Measurements from ENCODE around the gene THOC1. TPM values are rescaled to one million over a fixed set of nuclear protein-coding genes. Genes with fewer than 3 reads are reported as not detected.

The THOC1 gene
- total and polyA plus RNA-seq, 2 donors (not counting 3 experiments of a cell fraction or from before 2014, with no cell fraction given), result 12.0 to 50.5 TPM

DNA sequence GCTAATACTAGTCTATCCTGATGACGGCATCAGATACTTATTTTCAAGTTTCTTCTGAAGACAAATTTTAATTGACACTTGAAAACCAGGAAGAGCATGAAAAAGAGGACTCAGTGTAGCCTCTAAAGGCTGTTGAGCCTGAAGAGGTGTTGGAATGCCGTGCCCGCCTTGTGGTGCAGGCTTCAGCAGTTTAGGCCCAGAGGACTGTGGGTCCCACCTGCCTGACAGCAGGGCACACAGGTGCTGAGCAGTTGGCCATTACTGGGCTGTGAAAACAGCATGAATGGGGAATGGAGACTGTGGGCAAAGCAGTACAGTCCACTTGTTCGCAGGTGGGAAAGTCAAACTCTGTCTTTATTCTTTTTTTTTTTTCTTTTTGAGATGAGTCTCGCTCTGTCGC lies 49.8 kb upstream of the THOC1 start:
- intact Hi-C loops (cut with micrococcal nuclease) (no loop called here), dilution Hi-C loops (cut with MboI; ENCODE audit: extremely low pct_ligation_motif_present, low sequenced_read_pairs) (no loop called here)
- no peak overlapping the region for H3K4me2 ChIP-seq (ENCODE audit: insufficient read depth, low read length)
- no peaks in the 10 kb centered on the region for H3K9me3 ChIP-seq (replicated peaks; ENCODE audit: control insufficient read depth, insufficient read depth, low read length)
- no peaks in the 10 kb centered on the region for H3K79me2 ChIP-seq (ENCODE audit: control insufficient read depth, insufficient read depth, low read length)
- no peak overlapping the region for H3K9ac ChIP-seq (replicated peaks; ENCODE audit: extremely low read depth, insufficient read depth, low read length)
- no TSS peak for BruUV-seq (replicated peaks)
- TF ChIP-seq, protein P1, sequence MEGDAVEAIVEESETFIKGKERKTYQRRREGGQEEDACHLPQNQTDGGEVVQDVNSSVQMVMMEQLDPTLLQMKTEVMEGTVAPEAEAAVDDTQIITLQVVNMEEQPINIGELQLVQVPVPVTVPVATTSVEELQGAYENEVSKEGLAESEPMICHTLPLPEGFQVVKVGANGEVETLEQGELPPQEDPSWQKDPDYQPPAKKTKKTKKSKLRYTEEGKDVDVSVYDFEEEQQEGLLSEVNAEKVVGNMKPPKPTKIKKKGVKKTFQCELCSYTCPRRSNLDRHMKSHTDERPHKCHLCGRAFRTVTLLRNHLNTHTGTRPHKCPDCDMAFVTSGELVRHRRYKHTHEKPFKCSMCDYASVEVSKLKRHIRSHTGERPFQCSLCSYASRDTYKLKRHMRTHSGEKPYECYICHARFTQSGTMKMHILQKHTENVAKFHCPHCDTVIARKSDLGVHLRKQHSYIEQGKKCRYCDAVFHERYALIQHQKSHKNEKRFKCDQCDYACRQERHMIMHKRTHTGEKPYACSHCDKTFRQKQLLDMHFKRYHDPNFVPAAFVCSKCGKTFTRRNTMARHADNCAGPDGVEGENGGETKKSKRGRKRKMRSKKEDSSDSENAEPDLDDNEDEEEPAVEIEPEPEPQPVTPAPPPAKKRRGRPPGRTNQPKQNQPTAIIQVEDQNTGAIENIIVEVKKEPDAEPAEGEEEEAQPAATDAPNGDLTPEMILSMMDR (IDR thresholded peaks at IDR 0.05; ENCODE audit: extremely low read depth in 1 of 2, insufficient read depth in 1 of 2, low read depth in 1 of 2, low read length in 2 of 2), result no peak
- TF ChIP-seq POLR2AphosphoS5 (IDR thresholded peaks at IDR 0.05; ENCODE audit: insufficient read depth, low read depth, low read length), result no peak
- TF ChIP-seq, protein P2, sequence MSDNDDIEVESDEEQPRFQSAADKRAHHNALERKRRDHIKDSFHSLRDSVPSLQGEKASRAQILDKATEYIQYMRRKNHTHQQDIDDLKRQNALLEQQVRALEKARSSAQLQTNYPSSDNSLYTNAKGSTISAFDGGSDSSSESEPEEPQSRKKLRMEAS (IDR thresholded peaks at IDR 0.05; ENCODE audit: insufficient read depth, insufficient read length), result no peak
- no peak for TF ChIP-seq GATA2 (IDR thresholded peaks at IDR 0.05; ENCODE audit: insufficient read depth, insufficient read length, low read depth, low read length)
- TF ChIP-seq FOS (IDR thresholded peaks at IDR 0.05; ENCODE audit: borderline replicate concordance, insufficient read depth, low read length), result no peak
- TF ChIP-seq EZH2 (IDR thresholded peaks at IDR 0.05; ENCODE audit: borderline replicate concordance, low read depth, low read length, severe bottlenecking), result no peak
- TF ChIP-seq JUN (IDR thresholded peaks at IDR 0.05; ENCODE audit: borderline replicate concordance, insufficient read depth, insufficient read length, low read depth), result no peak
- TF ChIP-seq POLR2A (IDR thresholded peaks at IDR 0.05; ENCODE audit: low read depth, low read length), result no peak
- TF ChIP-seq MYC (IDR thresholded peaks at IDR 0.05; ENCODE audit: low read depth, low read length), result no peak
- DNase-seq (ENCODE audit: low read depth, low spot score) (no peak), FAIRE-seq (no peak)
- no peaks in the 10 kb centered on the region for H3K36me3 ChIP-seq (ENCODE audit: control insufficient read depth in 2 of 2, extremely low read depth in 1 of 2, insufficient read depth in 2 of 2, low read length in 2 of 2)
- ChIA-PET POLR2A (no interaction called here), CTCF (interaction anchor here (1.3 kb wide), 1 partner anchor 298 kb away, joined by 4 read pairs; no protein-coding TSS in a partner anchor)
- no peak overlapping the region for H3K27ac ChIP-seq (ENCODE audit: insufficient read depth, low read depth, low read length)
- H4K20me1 ChIP-seq (replicated peaks; ENCODE audit: control insufficient read depth, extremely low read depth, insufficient read depth, low read length), result no peaks in the 10 kb centered on the region
- no peaks in the 10 kb centered on the region for H3K9me1 ChIP-seq (replicated peaks; ENCODE audit: control insufficient read depth, extremely low read depth, insufficient read depth, low read length)
- H3K4me3 ChIP-seq (replicated peaks in 1 of 3; ENCODE audit: insufficient read depth in 1 of 3, low read depth in 1 of 3, low read length in 3 of 3), result no peak overlapping the region
- no peaks in the 10 kb centered on the region for H3K27me3 ChIP-seq (ENCODE audit: control insufficient read depth in 2 of 2, insufficient read depth in 2 of 2, low read length in 2 of 2)
- H3K4me1 ChIP-seq (ENCODE audit: control insufficient read depth, extremely low read depth, insufficient read depth, low read length), result peaks cover 21% of the 10 kb centered on the region
- H2AFZ ChIP-seq (ENCODE audit: low read depth, low read length), result no peak overlapping the region
